Measurements from ENCODE around the gene LGALS13. TPM values are rescaled to one million over a fixed set of nuclear protein-coding genes. Genes with fewer than 3 reads are reported as not detected.
A peak's percentile ranks its signal among the peaks of the same experiment; 100 is the strongest.

The LGALS13 gene, protein sequence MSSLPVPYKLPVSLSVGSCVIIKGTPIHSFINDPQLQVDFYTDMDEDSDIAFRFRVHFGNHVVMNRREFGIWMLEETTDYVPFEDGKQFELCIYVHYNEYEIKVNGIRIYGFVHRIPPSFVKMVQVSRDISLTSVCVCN
- polyA plus RNA-seq (2012; ENCODE audit: insufficient read depth, insufficient read length) = not detected

- no peak within 1 kb of the TSS for H3K4me3 ChIP-seq (ENCODE audit: low read length)
- no peak for DNase-seq (ENCODE audit: low read depth, low spot score)
These were observed at the start of gene LGALS13 for GRCh38 chr19:39602224-39602623. Gene LGALS13, plus strand, starts transcription at chr19:39602524. Its CDS starts 45 bp downstream, at chr19:39602569.

DNA sequence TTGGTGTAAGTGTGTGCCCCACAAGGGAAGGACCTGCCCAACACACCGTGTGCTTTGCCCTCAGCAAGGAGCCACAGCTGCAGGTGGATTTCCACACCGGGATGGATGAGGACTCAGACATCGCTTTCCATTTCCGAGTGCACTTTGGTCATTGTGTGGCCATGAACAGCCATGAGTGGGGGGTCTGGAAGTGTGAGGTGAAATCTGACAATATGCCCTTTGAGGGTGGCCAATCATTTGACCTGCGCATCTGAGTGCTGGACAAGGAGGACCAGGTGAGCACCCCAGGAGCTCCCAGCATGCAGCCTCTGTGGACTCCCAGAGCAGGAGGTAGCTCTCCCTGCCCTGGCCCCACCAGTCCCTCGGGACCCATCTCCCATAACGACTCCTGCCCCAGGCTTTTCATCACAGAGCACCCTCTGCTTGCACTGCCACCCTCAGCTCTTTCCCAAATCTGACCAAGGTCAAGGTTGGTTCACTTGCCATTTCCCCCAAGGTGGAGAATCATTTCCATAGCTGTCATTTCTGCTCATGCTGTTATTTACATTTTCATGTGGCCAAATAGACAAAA lies 49.2 kb upstream of the LGALS13 start:
- DNase-seq (ENCODE audit: low read depth, low spot score) = no peak
- no peak overlapping the region for H3K4me3 ChIP-seq (ENCODE audit: low read length)

DNA sequence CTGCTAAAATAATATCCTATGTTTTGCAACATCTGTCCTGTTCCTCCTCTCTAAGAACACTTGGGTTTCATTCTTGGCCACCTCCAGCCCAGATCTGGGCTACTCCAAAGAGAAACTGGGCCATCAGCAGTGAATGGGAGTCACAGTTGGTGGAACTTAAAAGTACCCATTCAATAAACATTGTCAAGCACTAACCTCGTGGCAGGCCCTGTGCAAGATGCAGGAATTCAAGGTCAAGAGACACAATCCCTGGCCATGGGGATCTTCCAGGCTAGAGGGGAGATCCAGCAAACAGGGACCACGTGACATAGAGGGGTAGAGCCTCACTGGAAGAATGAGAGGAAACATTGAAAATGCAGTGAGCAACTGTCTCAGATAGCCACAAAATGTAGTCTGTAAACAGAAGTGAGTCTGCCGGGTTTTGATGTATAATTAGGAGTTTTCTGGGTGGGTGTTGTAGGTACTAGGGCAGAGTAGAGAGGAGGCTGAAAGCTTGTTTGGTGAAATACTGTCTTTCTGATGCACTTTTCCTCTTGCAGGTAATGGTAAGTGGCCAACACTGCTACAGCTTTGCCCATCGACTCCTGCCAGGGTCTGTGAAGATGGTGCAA lies 47.5 kb upstream of the LGALS13 start:
- DNase-seq (ENCODE audit: low read depth, low spot score) = no peak
- no peak overlapping the region for H3K4me3 ChIP-seq (ENCODE audit: low read length)

DNA sequence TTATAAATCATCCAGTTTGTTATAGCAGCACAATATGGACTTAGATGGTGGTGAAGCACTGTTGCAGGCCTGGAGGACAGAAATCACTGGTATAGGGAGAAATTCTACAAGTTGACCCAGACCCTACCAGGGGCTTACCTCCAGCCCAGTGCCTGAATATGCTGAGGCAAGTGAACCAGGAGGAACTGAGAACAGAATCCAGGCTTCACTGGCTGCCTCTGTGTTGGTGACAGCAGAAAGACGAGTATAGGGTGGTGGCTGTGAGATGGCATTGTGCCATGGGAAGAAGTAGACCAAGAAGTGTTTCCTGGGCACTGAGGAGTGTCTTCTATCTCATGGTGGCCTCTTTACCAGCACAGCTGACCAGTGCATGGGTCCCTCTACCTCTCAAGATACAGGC lies 46.4 kb upstream of the LGALS13 start:
- no peak for DNase-seq (ENCODE audit: low read depth, low spot score)

GRCh38 chr19:39557811-39558623 lies 44.3 kb upstream of the LGALS13 start:
- no peak overlapping the region for H3K4me3 ChIP-seq (ENCODE audit: low read length)
- DNase-seq (ENCODE audit: low read depth, low spot score) = no peak

More for the DNA sequence above, 46.4 kb upstream of the LGALS13 start:
- H3K4me3 ChIP-seq (ENCODE audit: low read length) = no peak overlapping the region

GRCh38 chr19:39558624-39559117 lies 43.7 kb upstream of the LGALS13 start:
- H3K4me3 ChIP-seq (ENCODE audit: low read length) = no peak overlapping the region
- DNase-seq (ENCODE audit: low read depth, low spot score) = no peak

- no peak for DNase-seq (ENCODE audit: low read depth, low spot score)
- no peak overlapping the region for H3K4me3 ChIP-seq (ENCODE audit: low read length)
These were observed 38.9 kb upstream of the LGALS13 start for GRCh38 chr19:39563408-39563807.

- H3K4me3 ChIP-seq (ENCODE audit: low read length) = no peak overlapping the region
- no peak for DNase-seq (ENCODE audit: low read depth, low spot score)
These were observed 36.3 kb upstream of the LGALS13 start for GRCh38 chr19:39566064-39566463.

DNA sequence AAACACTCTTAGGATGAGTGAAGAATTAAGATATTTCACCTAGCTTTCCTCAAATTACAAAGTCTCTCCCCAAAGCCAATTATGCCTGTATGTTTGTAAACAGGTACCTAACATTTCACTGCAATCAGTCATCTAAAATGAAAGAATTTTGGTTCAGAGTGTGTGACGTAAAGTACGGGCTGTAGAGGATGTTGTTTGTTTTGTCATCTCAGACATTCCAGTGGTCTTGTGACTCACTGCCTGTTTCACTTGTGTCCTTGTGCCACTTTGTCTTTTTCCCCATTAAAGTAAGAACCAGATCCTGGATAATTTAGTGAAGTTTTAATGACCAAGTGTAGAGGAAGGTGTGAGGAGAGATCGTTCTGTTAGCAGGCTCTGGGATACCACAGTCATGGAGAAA lies 33.7 kb upstream of the LGALS13 start:
- no peak overlapping the region for H3K4me3 ChIP-seq (ENCODE audit: low read length)
- no peak for DNase-seq (ENCODE audit: low read depth, low spot score)

DNA sequence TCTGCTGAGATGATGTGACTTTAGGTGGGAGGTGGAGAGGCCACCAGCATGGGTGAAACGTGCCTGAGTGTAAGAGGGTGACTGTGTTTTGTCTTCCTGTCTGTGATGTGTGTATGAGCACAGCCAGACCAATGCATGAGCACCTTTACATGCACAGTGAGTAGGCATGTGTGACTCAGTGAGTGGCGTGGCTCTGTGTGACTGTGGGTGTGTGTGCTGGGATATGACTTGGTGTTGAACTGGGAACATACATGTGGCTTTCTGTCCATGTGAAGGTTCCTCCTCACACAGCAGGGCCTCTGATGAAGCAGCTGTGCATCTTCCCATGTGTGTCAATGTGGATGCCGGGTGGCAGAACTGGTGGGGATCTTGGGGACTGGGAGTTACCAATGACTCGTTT lies 19.9 kb upstream of the LGALS13 start:
- DNase-seq (ENCODE audit: low read depth, low spot score) = no peak
- H3K4me3 ChIP-seq (ENCODE audit: low read length) = no peak overlapping the region

GRCh38 chr19:39582891-39583625 lies 19.3 kb upstream of the LGALS13 start:
- H3K4me3 ChIP-seq (ENCODE audit: low read length) = no peak overlapping the region
- no peak for DNase-seq (ENCODE audit: low read depth, low spot score)

- DNase-seq (ENCODE audit: low read depth, low spot score) = no peak
- H3K4me3 ChIP-seq (ENCODE audit: low read length) = no peak overlapping the region
These were observed 14.8 kb upstream of the LGALS13 start for GRCh38 chr19:39587496-39587895.

GRCh38 chr19:39588066-39588465 lies 14.3 kb upstream of the LGALS13 start:
- no peak for DNase-seq (ENCODE audit: low read depth, low spot score)
- H3K4me3 ChIP-seq (ENCODE audit: low read length) = no peak overlapping the region

DNA sequence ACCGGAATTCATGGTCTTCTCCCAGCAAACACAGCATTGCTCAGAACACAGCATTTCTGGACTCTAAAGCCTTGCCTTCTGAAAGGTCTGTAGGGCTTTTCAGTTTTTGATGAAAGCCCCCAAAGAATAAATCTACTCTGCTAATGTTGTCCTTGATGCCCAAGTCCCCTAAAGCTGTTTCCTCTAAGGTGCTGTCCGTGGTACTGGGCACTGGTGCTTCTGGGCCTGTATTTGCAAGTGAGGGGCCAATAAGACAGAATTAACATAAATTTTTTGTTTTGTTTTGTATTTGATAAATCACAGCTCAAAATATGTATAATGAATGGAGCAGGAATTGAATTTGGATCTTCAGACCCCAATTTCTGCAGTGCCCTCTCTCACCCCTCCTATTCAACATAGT lies 12.1 kb upstream of the LGALS13 start:
- no peak overlapping the region for H3K4me3 ChIP-seq (ENCODE audit: low read length)
- peak; percentile 19 for DNase-seq (ENCODE audit: low read depth, low spot score)

DNA sequence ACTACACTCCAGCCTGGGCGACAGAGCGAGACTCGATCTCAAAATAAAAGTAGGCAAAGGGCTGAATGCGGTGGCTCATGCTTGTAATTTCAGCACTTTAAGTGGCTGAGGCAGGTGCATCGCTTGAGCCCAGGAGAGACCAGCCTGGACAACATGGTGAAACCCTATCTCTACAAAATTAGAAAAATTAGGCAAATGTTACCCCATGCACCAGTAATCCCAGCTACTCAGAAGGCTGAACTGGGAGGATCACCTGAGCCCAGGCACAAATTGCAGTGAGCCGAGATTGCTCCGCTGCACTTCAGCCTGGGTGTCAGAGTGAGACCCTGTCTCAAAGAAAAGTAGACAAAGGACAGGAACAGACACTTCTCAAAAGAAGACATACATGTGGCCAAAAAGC lies 9.9 kb upstream of the LGALS13 start:
- H3K4me3 ChIP-seq (ENCODE audit: low read length) = no peak overlapping the region
- no peak for DNase-seq (ENCODE audit: low read depth, low spot score)

- no peak overlapping the region for H3K4me3 ChIP-seq (ENCODE audit: low read length)
- no peak for DNase-seq (ENCODE audit: low read depth, low spot score)
These were observed 6.4 kb upstream of the LGALS13 start for GRCh38 chr19:39595950-39596349.

DNA sequence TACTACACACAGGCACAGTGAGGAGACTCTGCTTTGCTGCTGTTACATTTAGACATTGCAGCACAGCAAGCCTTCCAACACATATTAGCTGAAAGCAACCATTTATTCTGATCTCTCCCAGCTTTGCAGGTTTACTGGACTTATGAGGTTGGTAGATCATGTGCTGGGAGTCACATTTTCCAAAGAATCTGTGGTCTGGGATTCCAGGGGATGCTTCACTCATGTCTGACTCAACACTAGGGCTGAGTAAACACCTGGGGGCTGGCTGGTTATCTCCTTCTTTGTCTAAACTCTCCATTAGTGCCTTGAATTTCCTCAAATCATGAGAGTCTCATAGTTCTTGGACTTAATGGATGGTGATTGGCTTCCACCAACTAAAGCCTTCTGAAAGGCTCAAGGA lies 5.4 kb upstream of the LGALS13 start:
- no peak for DNase-seq (ENCODE audit: low read depth, low spot score)
- no peak overlapping the region for H3K4me3 ChIP-seq (ENCODE audit: low read length)

DNA sequence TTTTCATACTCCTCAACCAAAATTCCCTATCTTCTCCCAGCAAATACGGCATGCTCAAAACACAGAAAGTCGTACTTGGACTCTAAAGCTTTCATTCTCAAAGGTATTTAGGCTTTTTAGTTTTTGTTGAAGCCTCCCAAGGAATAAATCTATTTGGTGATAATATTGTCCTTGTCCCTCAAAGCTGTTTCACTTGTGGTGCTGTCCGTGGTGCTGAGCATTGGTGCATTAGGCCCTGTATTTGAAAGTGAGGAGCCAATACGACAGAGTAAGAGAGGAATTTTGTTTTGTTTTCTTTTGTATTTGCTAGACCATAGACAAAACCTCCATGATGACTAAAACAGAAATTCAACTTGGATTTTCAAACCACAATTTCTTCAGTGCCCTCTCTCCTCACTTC lies 3.2 kb upstream of the LGALS13 start:
- no peak overlapping the region for H3K4me3 ChIP-seq (ENCODE audit: low read length)
- peak; percentile 37 for DNase-seq (ENCODE audit: low read depth, low spot score)

DNA sequence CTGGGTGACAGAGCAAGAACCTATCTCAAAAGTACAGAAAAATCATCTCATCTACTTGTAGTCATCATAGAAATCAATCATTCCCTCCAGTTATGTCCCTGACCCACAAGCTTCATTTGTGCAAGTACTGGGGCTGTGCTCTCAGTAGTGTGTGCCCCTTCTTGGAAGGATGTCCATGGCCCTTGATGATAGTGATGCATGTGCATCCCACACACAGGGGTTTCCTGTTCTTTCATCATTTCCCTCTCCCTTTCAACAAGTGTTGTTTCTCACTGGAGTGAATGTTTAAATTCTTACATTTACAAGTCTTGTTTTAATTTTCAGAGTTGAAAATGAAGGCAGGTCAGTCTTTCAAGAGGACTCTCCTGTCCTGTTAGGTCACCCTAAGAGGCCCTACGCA lies 1.5 kb downstream of the LGALS13 start:
- no peak overlapping the region for H3K4me3 ChIP-seq (ENCODE audit: low read length)
- no peak for DNase-seq (ENCODE audit: low read depth, low spot score)

All from Jurkat, Clone E6-1 (cell line).